Measurements from ENCODE around the gene RAD52.

RAD52 gene

GRCh38 chr12:913919-914698, 35.4 kb downstream of the RAD52 start:
- no peak for DNase-seq (ENCODE audit: low read depth in 2 of 2)

GRCh38 chr12:912466-913235, 36.8 kb downstream of the RAD52 start:
- DNase-seq (ENCODE audit: low read depth in 2 of 2) = no peak

- no peak for DNase-seq (ENCODE audit: low read depth in 2 of 2)
Measured at GRCh38 chr12:911191-911826, 38.2 kb downstream of the RAD52 start.

GRCh38 chr12:910416-910815, 39.1 kb downstream of the RAD52 start:
- DNase-seq (ENCODE audit: low read depth in 2 of 2) = no peak

GRCh38 chr12:909861-910260, 39.6 kb downstream of the RAD52 start:
- DNase-seq (ENCODE audit: low read depth in 2 of 2) = no peak

GRCh38 chr12:907413-908185, 41.9 kb downstream of the RAD52 start:
- no peak for DNase-seq (ENCODE audit: low read depth in 2 of 2)

GRCh38 chr12:906062-906585, 43.4 kb downstream of the RAD52 start:
- no peak for DNase-seq (ENCODE audit: low read depth in 2 of 2)

GRCh38 chr12:905261-906031, 44.0 kb downstream of the RAD52 start:
- DNase-seq (ENCODE audit: low read depth in 2 of 2) = no peak

GRCh38 chr12:904010-904414, 45.5 kb downstream of the RAD52 start:
- DNase-seq (ENCODE audit: low read depth in 2 of 2) = no peak

- no peak for DNase-seq (ENCODE audit: low read depth in 2 of 2)
Measured at GRCh38 chr12:903055-903454, 46.4 kb downstream of the RAD52 start.

GRCh38 chr12:902581-902980, 46.9 kb downstream of the RAD52 start:
- DNase-seq (ENCODE audit: low read depth in 2 of 2) = no peak

- DNase-seq (ENCODE audit: low read depth in 2 of 2) = no peak
Measured at GRCh38 chr12:897386-897785, 52.1 kb downstream of the RAD52 start.

- no peak for DNase-seq (ENCODE audit: low read depth in 2 of 2)
Measured at GRCh38 chr12:896031-896430, 53.5 kb downstream of the RAD52 start.

GRCh38 chr12:894226-894625, 55.3 kb downstream of the RAD52 start:
- no peak for DNase-seq (ENCODE audit: low read depth in 2 of 2)

GRCh38 chr12:886206-886605, 63.3 kb downstream of the RAD52 start:
- no peak for DNase-seq (ENCODE audit: low read depth in 2 of 2)

- DNase-seq (ENCODE audit: low read depth in 2 of 2) = no peak
Measured at GRCh38 chr12:885701-886100, 63.8 kb downstream of the RAD52 start.

GRCh38 chr12:884746-885414, 64.6 kb downstream of the RAD52 start:
- no peak for DNase-seq (ENCODE audit: low read depth in 2 of 2)

- no peak for DNase-seq (ENCODE audit: low read depth in 2 of 2)
Measured at GRCh38 chr12:880656-881055, 68.8 kb downstream of the RAD52 start.

- DNase-seq (ENCODE audit: low read depth in 2 of 2) = no peak
Measured at GRCh38 chr12:879641-880040, 69.9 kb downstream of the RAD52 start.

- DNase-seq (ENCODE audit: low read depth in 2 of 2) = no peak
Measured at GRCh38 chr12:873954-874353, 75.5 kb downstream of the RAD52 start.

All from stimulated activated CD8-positive, alpha-beta memory T cell treated with anti-CD3 and anti-CD28 coated beads, Interleukin-15, amount 100 ng/mL, for 4 hours (primary cell).